PC-3 (cell line): ENCODE measurements around the gene TRAF3IP3.

Experiments used
- CTCF ChIP-seq: fragments of 300-600 bp; sonication (generic); conservative IDR thresholded peaks from 2 replicates; pipeline ENCODE4 v1.5.1; 2017; ENCODE audit warnings: antibody characterized with exemption, low read depth, mild to moderate bottlenecking, low read length
- EZH2 ChIP-seq: fragments of 300-600 bp; sonication (generic); IDR thresholded peaks from one replicate; pipeline ENCODE4 v1.6.1; 2017; ENCODE audit warnings: antibody characterized with exemption, mild to moderate bottlenecking, low read length; ENCODE audit not compliant: unreplicated experiment
- EZH2phosphoT487 ChIP-seq: fragments of 300-600 bp; sonication (generic); IDR thresholded peaks from 2 replicates; pipeline ENCODE4 v1.6.1; 2018; ENCODE audit warnings: mild to moderate bottlenecking, antibody characterized with exemption, low read length, borderline replicate concordance

- TF ChIP-seq EZH2 (no peak), CTCF (no peak), EZH2phosphoT487 (no peak)
Observed at GRCh38 chr1:209810783-209811182, 54.9 kb downstream of the TRAF3IP3 start.
